Lower lobe of right lung (tissue), 2 donors: ENCODE data around the gene ANGEL1. TPM values are rescaled to one million over a fixed set of nuclear protein-coding genes. Genes with fewer than 3 reads are reported as not detected.

ENCODE experiments used
- ATAC-seq, 2 donors: fragments of 200-7000 bp; cut with Tn5 transposase; one replicate each; pipeline ENCODE4 v1.9.1; 2020 to 2022; ENCODE audit warnings: mild to moderate bottlenecking in 2 of 2, moderate library complexity in 2 of 2
- DNase-seq: peaks from one replicate; pipeline ENCODE4 v3.0.0-alpha.2; 2020
- H3K27ac ChIP-seq: fragments of 200-600 bp; one replicate; pipeline ENCODE4 v1.8.0; 2022
- H3K27me3 ChIP-seq: fragments of 200-600 bp; one replicate; pipeline ENCODE4 v1.8.0; 2022; ENCODE audit warnings: low read depth
- H3K36me3 ChIP-seq: fragments of 200-600 bp; one replicate; pipeline ENCODE4 v1.8.0; 2022; ENCODE audit warnings: mild to moderate bottlenecking
- H3K4me1 ChIP-seq: fragments of 200-600 bp; one replicate; pipeline ENCODE4 v1.8.0; 2022
- H3K4me3 ChIP-seq: fragments of 200-600 bp; one replicate; pipeline ENCODE4 v1.8.0; 2022; ENCODE audit warnings: mild to moderate bottlenecking
- H3K9me3 ChIP-seq: fragments of 200-600 bp; one replicate; pipeline ENCODE4 v1.8.0; 2022
- intact Hi-C: fragments of 100-400 bp; cut with DNase I; formaldehyde crosslinking; loops from one replicate; pipeline ENCODE4 v1.11.0; 2022
- total RNA-seq: library from RNA; stranded (reverse); fragmentation: NEBNext Ultra II Directional; extraction: Animal tissue kit (Norgen Biotek cat#: 25700); gene quantifications from one replicate; pipeline ENCODE4 v1.2.1, GENCODE V29; 2021
- TF ChIP-seq, protein P1 (sequence below): fragments of 200-600 bp; IDR thresholded peaks from one replicate; pipeline ENCODE4 v1.8.0; 2022; ENCODE audit warnings: antibody characterized with exemption, mild to moderate bottlenecking
- donor health status: DM: no; HTN: yes; CAD: no; lungs with severe emphysema.

ANGEL1 gene
- total RNA-seq, 1 donor from 2014 or later = 28.9 TPM

DNA sequence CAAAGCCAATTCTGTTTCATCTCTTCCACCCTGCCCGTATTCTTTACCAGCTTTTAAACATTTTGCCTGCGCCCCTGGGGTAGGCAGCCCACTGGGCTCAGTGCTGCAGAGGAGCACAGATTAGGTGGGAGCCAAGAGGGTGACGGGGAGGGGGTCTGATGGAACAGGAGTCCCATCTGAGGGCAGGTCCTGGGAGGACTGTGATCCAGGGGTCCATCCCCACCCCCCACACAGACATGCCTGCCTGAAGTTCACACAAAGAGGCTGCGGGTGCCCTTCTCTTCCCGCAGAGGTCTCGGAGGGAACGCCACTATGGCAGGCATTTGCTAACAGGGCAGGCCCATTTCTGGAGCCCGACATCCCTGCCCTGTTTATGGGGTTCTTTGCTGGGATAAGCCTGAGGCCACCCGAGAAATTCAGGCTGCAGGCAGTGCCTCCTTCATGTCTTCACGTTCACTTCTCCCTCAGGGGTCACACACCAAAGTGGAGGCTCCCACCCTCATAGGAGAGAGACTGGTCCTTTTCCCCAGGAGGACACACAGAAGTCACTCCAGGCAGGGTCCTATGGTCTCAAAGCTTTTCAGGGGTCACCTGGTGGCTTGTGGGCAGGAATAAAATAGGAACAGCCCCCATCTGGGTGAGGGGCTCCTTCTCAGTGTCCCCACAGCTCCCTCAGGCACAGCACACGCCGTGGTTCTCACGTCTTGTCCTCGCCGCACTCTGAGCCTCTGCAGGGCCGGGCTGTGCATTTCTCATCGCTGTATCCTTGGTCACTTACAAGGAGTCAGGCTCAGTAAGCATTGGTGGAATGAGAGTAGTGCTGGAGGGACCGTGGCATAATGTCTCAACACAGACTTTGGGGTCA lies 38.5 kb downstream of the ANGEL1 start:
- H3K4me3 ChIP-seq = no peak overlapping the region
- H3K27ac ChIP-seq = peak overlapping the region; percentile 80
- peaks cover 4% of the 10 kb centered on the region for H3K36me3 ChIP-seq
- intact Hi-C loops = no loop called here
- H3K9me3 ChIP-seq = no peaks in the 10 kb centered on the region
- H3K27me3 ChIP-seq = no peaks in the 10 kb centered on the region
- DNase-seq (no peak), ATAC-seq (no peak)
- TF ChIP-seq, protein P1, sequence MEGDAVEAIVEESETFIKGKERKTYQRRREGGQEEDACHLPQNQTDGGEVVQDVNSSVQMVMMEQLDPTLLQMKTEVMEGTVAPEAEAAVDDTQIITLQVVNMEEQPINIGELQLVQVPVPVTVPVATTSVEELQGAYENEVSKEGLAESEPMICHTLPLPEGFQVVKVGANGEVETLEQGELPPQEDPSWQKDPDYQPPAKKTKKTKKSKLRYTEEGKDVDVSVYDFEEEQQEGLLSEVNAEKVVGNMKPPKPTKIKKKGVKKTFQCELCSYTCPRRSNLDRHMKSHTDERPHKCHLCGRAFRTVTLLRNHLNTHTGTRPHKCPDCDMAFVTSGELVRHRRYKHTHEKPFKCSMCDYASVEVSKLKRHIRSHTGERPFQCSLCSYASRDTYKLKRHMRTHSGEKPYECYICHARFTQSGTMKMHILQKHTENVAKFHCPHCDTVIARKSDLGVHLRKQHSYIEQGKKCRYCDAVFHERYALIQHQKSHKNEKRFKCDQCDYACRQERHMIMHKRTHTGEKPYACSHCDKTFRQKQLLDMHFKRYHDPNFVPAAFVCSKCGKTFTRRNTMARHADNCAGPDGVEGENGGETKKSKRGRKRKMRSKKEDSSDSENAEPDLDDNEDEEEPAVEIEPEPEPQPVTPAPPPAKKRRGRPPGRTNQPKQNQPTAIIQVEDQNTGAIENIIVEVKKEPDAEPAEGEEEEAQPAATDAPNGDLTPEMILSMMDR = no peak
- H3K4me1 ChIP-seq = peaks cover 52% of the 10 kb centered on the region

DNA sequence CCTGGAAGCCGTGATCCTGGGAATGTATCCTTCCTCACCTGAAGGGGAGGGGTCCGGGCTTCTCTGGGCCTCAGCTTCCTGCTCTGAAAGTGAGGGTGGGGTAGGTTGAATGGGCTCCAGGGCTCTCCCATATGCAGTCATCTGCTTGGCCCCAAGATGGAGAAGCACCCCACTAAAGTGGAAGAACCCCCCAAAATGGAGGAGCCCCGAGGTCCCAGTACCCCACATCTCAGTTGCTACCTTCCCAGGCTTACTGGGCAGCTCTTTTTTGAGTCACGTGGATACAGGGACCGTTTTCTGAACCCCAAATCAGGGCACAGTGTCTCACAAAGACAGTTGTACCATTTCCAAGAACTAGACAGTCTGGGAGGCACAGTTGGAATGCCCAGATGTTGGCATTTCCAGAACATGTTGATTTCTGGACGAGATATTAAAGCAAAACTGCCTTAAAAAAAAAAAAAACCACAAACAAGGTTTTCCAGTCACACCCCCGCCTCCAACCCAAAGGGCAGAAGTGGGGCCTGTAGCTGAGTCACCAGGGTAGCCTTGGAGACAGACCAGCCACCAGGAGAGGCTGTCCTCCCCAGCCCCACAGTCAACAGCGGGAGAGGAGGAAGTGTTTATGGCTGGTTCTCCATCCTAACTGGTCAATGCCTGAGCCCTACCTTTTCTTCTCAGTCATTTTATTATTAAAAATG lies 39.3 kb downstream of the ANGEL1 start:
- intact Hi-C loops = no loop called here
- peak overlapping the region; percentile 80 for H3K27ac ChIP-seq
- no peaks in the 10 kb centered on the region for H3K36me3 ChIP-seq
- H3K27me3 ChIP-seq = no peaks in the 10 kb centered on the region
- peaks cover 60% of the 10 kb centered on the region for H3K4me1 ChIP-seq
- peak; percentile 81 to 82 for ATAC-seq
- TF ChIP-seq, protein P1 = no peak
- no peaks in the 10 kb centered on the region for H3K9me3 ChIP-seq
- peak; percentile 81 for DNase-seq
- H3K4me3 ChIP-seq = no peak overlapping the region

DNA sequence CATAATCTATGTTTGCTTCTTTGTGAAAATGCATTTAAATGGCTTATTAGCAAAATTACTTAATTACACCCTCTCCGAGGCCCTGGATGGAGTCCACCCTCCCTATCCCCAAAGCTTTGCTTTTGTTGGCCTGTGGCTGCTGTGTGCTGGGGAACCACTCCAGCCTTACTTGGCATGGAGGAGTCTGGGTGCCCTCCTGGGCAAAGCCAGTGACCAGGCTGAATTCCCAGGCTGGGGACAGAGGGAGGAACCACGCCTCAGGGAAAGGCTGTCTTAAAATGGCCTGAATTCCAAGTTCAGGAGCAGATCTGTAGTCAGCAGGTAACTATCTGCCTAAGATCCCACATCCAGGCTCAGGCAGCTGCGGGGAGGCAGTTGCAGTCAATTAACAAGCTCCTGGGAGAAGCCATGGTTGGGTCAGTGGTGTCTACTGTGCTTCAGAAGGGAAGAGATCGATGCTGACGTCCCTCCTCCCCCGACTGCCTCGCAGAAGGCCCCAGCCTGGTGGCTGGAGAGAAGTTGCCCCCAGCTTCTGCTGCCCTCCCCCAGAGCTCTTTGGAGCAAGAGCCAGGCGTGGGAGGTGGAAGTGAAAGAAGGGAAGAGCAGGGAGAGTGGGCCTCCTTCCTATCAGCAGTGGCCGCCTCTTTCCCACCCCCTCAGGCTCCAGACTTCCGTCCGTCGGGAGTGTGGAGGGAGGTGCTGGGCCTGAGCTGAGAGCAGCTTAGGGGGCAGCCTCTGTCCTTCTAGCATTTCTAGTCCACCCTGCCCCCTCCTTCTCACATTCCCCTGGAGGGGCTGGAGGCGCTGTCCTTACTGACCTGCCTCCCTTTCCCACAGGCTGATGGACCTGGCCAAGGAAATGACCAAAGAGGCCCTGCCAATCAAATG lies 40.1 kb downstream of the ANGEL1 start:
- no peaks in the 10 kb centered on the region for H3K36me3 ChIP-seq
- no peak overlapping the region for H3K4me3 ChIP-seq
- no peaks in the 10 kb centered on the region for H3K27me3 ChIP-seq
- H3K9me3 ChIP-seq = no peaks in the 10 kb centered on the region
- peaks cover 64% of the 10 kb centered on the region for H3K4me1 ChIP-seq
- peak; percentile 83 for DNase-seq
- TF ChIP-seq, protein P1 = no peak
- peak; percentile 65 to 72 for ATAC-seq
- intact Hi-C loops = no loop called here
- peak overlapping the region; percentile 80 for H3K27ac ChIP-seq

DNA sequence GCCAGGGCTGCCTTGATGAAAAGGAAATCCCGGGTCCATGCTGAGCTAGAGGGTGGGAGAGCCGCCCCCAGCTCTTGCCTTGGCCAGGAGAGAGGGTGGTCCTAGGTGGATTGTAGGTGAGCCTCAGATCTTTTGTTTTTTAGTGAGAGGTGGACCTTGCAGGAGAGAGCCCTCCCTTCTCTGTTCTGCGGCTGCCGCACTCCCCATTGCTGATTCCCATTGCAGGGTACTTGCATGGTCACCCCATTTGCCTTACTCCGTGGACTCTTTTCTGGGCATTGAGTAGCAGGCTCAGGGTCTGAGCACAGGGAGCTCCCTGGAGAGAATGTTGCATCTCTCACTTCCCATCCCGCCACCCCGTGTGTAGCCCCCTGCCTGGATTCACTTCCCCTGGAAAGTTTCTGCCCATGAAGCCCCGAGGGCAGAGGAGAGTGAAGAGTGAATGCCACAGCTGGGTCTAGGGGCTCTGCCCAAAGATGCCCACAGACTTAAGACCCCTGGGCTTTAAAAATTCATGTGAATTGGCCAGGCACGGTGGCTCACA lies 41.2 kb downstream of the ANGEL1 start:
- H3K9me3 ChIP-seq = no peaks in the 10 kb centered on the region
- H3K4me3 ChIP-seq = no peak overlapping the region
- H3K27ac ChIP-seq = no peak overlapping the region
- H3K36me3 ChIP-seq = no peaks in the 10 kb centered on the region
- DNase-seq = no peak
- TF ChIP-seq, protein P1 = no peak
- intact Hi-C loops = no loop called here
- no peak for ATAC-seq
- H3K4me1 ChIP-seq = peaks cover 54% of the 10 kb centered on the region
- H3K27me3 ChIP-seq = no peaks in the 10 kb centered on the region
